ENCODE data around the gene NCAPD2. TPM values are rescaled to one million over a fixed set of nuclear protein-coding genes. Genes with fewer than 3 reads are reported as not detected.

The NCAPD2 gene
- total RNA-seq, 1 experiment from 2014 or later: 114 TPM

DNA sequence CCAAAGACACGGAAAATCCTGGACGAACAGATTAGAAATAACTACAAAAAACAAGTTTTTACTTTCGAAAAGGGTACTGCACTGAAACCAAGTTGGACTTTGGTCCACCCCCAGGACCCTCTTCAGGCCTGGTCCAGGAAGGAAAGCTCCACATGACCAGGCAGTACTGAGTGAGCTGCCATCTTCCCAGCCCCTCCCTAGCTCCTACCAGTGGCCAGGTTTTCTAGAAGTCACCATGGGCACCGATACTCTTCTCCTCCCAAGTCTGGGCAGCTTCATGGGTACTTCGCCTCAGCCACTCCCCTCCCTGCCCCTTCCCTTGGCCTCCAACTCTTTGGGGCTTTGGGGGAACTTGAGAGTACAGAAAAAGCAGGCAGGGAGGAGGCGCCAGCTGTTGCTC lies 30.0 kb upstream of the NCAPD2 start:
- H3K79me2 ChIP-seq (ENCODE audit: insufficient read depth, low read length): no peaks in the 10 kb centered on the region; the same call in 1 of the 2 replicates
- no CpG with 5 or more reads among the region's 6 CpGs for WGBS (ENCODE audit: extremely low coverage, insufficient read length, low lambda C conversion rate)
- no peak overlapping the region for H3K4ac ChIP-seq (ENCODE audit: low read depth, low read length)
- H3K9me3 Mint-ChIP-seq: no peaks in the 10 kb centered on the region
- H3K9ac ChIP-seq (ENCODE audit: extremely low read depth, insufficient read length, low read length): no peak overlapping the region
- DNase-seq: no peak
- H3K23me2 ChIP-seq (ENCODE audit: insufficient read length, low read depth, low read length, poor library complexity, severe bottlenecking): no peaks in the 10 kb centered on the region
- no peaks in the 10 kb centered on the region for H4K20me1 ChIP-seq (ENCODE audit: control insufficient read depth, insufficient read depth, insufficient read length)
- no peak overlapping the region for H2AFZ ChIP-seq (ENCODE audit: low read length)
- no peak overlapping the region for H2BK12ac ChIP-seq (ENCODE audit: insufficient read length, low read depth, low read length)
- no peaks in the 10 kb centered on the region for H3K79me1 ChIP-seq (ENCODE audit: insufficient read depth, low read depth, low read length, poor library complexity, severe bottlenecking)
- no peak overlapping the region for H3K18ac ChIP-seq (ENCODE audit: insufficient read length, low read depth, low read length)
- 0 out of 7 replicates have a peak overlapping the region, but pooled peaks of 1 of the 3 experiments have one; percentile 37 for H3K27ac Mint-ChIP-seq
- no peaks in the 10 kb centered on the region for H3K4me1 ChIP-seq (ENCODE audit: insufficient read depth, low read length)
- no peaks in the 10 kb centered on the region for H3K27me3 ChIP-seq (ENCODE audit: insufficient read depth, low read length)
- no peak overlapping the region for H2BK15ac ChIP-seq (ENCODE audit: low read depth, low read length)
- no peak overlapping the region for H3K27ac ChIP-seq (ENCODE audit: insufficient read length, low read depth, low read length)
- H2BK120ac ChIP-seq (ENCODE audit: low read depth, low read length, poor library complexity, severe bottlenecking): no peak overlapping the region
- H3K4me2 ChIP-seq (ENCODE audit: insufficient read depth, insufficient read length, low read length): no peak overlapping the region
- no peak overlapping the region for H4K8ac ChIP-seq (replicated peaks; ENCODE audit: insufficient read length, low read depth, low read length)
- no peak overlapping the region for H3K56ac ChIP-seq (ENCODE audit: insufficient read length, low read depth, low read length)
- H4K5ac ChIP-seq (ENCODE audit: insufficient read length, low read depth, low read length): no peak overlapping the region
- peaks cover 2 to 14% of the 10 kb centered on the region in 2 experiments for H3K4me1 Mint-ChIP-seq
- no peak overlapping the region for H3K4me3 Mint-ChIP-seq
- no peak overlapping the region for H4K91ac ChIP-seq (ENCODE audit: insufficient read length, low read depth, low read length)
- H2BK5ac ChIP-seq (ENCODE audit: insufficient read length, low read length): no peak overlapping the region
- no peaks in the 10 kb centered on the region for H3K9me3 ChIP-seq (ENCODE audit: control insufficient read depth, low read depth, low read length)
- no peak overlapping the region for H2AK5ac ChIP-seq (ENCODE audit: insufficient read length, low read length)
- no peaks in the 10 kb centered on the region for H3K27me3 Mint-ChIP-seq (ENCODE audit: low read depth)
- TF ChIP-seq, protein P1, sequence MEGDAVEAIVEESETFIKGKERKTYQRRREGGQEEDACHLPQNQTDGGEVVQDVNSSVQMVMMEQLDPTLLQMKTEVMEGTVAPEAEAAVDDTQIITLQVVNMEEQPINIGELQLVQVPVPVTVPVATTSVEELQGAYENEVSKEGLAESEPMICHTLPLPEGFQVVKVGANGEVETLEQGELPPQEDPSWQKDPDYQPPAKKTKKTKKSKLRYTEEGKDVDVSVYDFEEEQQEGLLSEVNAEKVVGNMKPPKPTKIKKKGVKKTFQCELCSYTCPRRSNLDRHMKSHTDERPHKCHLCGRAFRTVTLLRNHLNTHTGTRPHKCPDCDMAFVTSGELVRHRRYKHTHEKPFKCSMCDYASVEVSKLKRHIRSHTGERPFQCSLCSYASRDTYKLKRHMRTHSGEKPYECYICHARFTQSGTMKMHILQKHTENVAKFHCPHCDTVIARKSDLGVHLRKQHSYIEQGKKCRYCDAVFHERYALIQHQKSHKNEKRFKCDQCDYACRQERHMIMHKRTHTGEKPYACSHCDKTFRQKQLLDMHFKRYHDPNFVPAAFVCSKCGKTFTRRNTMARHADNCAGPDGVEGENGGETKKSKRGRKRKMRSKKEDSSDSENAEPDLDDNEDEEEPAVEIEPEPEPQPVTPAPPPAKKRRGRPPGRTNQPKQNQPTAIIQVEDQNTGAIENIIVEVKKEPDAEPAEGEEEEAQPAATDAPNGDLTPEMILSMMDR (conservative IDR thresholded peaks at IDR 0.05): no peak
- H3K23ac ChIP-seq (ENCODE audit: insufficient read length, low read depth, low read length): no peak overlapping the region
- H2BK20ac ChIP-seq (ENCODE audit: low read depth, low read length, poor library complexity, severe bottlenecking): no peak overlapping the region
- H3K14ac ChIP-seq (ENCODE audit: insufficient read depth, low read length): no peak overlapping the region
- no peak overlapping the region for H3T11ph ChIP-seq (ENCODE audit: low read length)
- peaks cover 33 to 82% (median 62%) of the 10 kb centered on the region in 3 experiments for H3K36me3 Mint-ChIP-seq (ENCODE audit: insufficient read depth in 1 of 3, low read depth in 3 of 3)

All from H9 (cell line).